HEK293T (cell line): ENCODE measurements around the gene PMEL.

Experiments used
- ARNT ChIP-seq: fragments of 450-650 bp; IDR thresholded peaks from 2 replicates; pipeline ENCODE4 v1.6.1; 2017; ENCODE audit warnings: mild to moderate bottlenecking
- BHLHE40 ChIP-seq: fragments of 450-650 bp; IDR thresholded peaks from 2 replicates; pipeline ENCODE4 v1.6.1; 2016; ENCODE audit warnings: mild to moderate bottlenecking, moderate library complexity, borderline replicate concordance
- CTBP1 ChIP-seq: fragments of 450-650 bp; IDR thresholded peaks from 2 replicates; pipeline ENCODE4 v1.6.1; 2016; ENCODE audit warnings: borderline replicate concordance
- ELF4 ChIP-seq: fragments of 450-650 bp; IDR thresholded peaks from 2 replicates; pipeline ENCODE4 v1.6.1; 2017; ENCODE audit warnings: antibody characterized with exemption
- FOXA1 ChIP-seq: fragments of 450-650 bp; IDR thresholded peaks from 2 replicates; pipeline ENCODE4 v1.6.1; 2016; ENCODE audit warnings: mild to moderate bottlenecking
- FOXK2 ChIP-seq: fragments of 450-650 bp; IDR thresholded peaks from 2 replicates; pipeline ENCODE4 v1.6.1; 2016; ENCODE audit warnings: mild to moderate bottlenecking
- HDGF ChIP-seq: fragments of 450-650 bp; IDR thresholded peaks from 2 replicates; pipeline ENCODE4 v1.6.1; 2017; ENCODE audit warnings: antibody characterized with exemption, borderline replicate concordance
- SP1 ChIP-seq: fragments of 450-650 bp; IDR thresholded peaks from 2 replicates; pipeline ENCODE4 v1.6.1; 2017

- TF ChIP-seq ELF4 (no peak), HDGF (no peak), CTBP1 (no peak), FOXK2 (no peak), BHLHE40 (no peak), ARNT (no peak), FOXA1 (no peak), SP1 (no peak)
Measured at GRCh38 chr12:55995366-55995765, 29.5 kb upstream of the PMEL start.
